Vagina (tissue), 2 donors: Measurements from ENCODE around the gene SYCN. TPM values are rescaled to one million over a fixed set of nuclear protein-coding genes. Genes with fewer than 3 reads are reported as not detected.

ENCODE experiments used
- DNase-seq, 2 donors: peaks; one replicate each; pipeline ENCODE4 v3.0.0-alpha.2; 2017; ENCODE audit errors: extremely low spot score in 2 of 2
- H3K27ac ChIP-seq: fragments of 200-600 bp; sonication (generic); one replicate; pipeline ENCODE4 v1.5.1; 2019
- H3K27me3 ChIP-seq: fragments of 200-600 bp; sonication (generic); one replicate; pipeline ENCODE4 v1.5.1; 2019
- H3K36me3 ChIP-seq, 2 donors: fragments of 200-600 bp; sonication (generic); one replicate each; pipeline ENCODE4 v1.5.1; 2017 to 2019
- H3K4me1 ChIP-seq: fragments of 200-600 bp; sonication (generic); one replicate; pipeline ENCODE4 v1.5.1; 2019
- H3K4me3 ChIP-seq, 2 donors: fragments of 200-600 bp; sonication (generic); 1 replicate in 1 of 2; 2 replicates in 1 of 2; pipeline ENCODE4 v1.5.1; 2016 to 2019
- H3K9me3 ChIP-seq: fragments of 200-600 bp; sonication (generic); one replicate; pipeline ENCODE4 v1.5.1; 2019
- CTCF ChIP-seq, 3 experiments: fragments of 450-650 bp in 2 of 3; fragments of 200-600 bp in 1 of 3; sonication (generic) in 1 of 3; IDR thresholded peaks; one replicate each; pipeline ENCODE4 v1.5.1; 2017 to 2019; ENCODE audit warnings: antibody characterized with exemption in 3 of 3, mild to moderate bottlenecking in 2 of 3, moderate library complexity in 2 of 3
- POLR2A ChIP-seq, 2 donors: fragments of 450-650 bp; IDR thresholded peaks; one replicate each; pipeline ENCODE4 v1.6.1; 2017; ENCODE audit warnings: antibody characterized with exemption in 2 of 2, mild to moderate bottlenecking in 2 of 2, moderate library complexity in 2 of 2
- POLR2AphosphoS5 ChIP-seq, 2 donors: sonication (generic); formaldehyde crosslinking; IDR thresholded peaks; one replicate each; pipeline ENCODE4 v1.9.0; 2017; ENCODE audit warnings: antibody characterized with exemption in 2 of 2, mild to moderate bottlenecking in 2 of 2, low read depth in 1 of 2; ENCODE audit not compliant: insufficient read depth in 1 of 2
- intact Hi-C: fragments of 100-400 bp; cut with DNase I; formaldehyde crosslinking; loops from one replicate; pipeline ENCODE4 v1.15.1; 2023
- total RNA-seq: library from RNA; depleted of rRNA; stranded (reverse); fragments of >200 nt; gene quantifications from one replicate; pipeline ENCODE4 v1.2.3, GENCODE V29; 2016

SYCN gene
- total RNA-seq, 1 donor from 2014 or later = not detected

GRCh38 chr19:39170386-39171231 lies 33.5 kb downstream of the SYCN start:
- H3K4me1 ChIP-seq = peaks cover 26% of the 10 kb centered on the region
- no peak for TF ChIP-seq POLR2A (IDR thresholded peaks at IDR 0.05)
- TF ChIP-seq POLR2AphosphoS5 (IDR thresholded peaks at IDR 0.05; ENCODE audit: insufficient read depth in 1 of 2, low read depth in 1 of 2) = no peak
- TF ChIP-seq CTCF (IDR thresholded peaks at IDR 0.05) = no peak
- peaks cover 0 to 47% of the 10 kb centered on the region in 2 donors for H3K36me3 ChIP-seq
- intact Hi-C loops = no loop called here
- no peaks in the 10 kb centered on the region for H3K27me3 ChIP-seq
- H3K4me3 ChIP-seq = no peak overlapping the region
- H3K9me3 ChIP-seq = no peaks in the 10 kb centered on the region
- no peak for DNase-seq
- H3K27ac ChIP-seq = no peak overlapping the region

- no peak overlapping the region for H3K27ac ChIP-seq
- intact Hi-C loops = no loop called here
- DNase-seq = no peak
These were observed 34.8 kb downstream of the SYCN start for GRCh38 chr19:39169143-39169810.

GRCh38 chr19:39168258-39169142 lies 35.6 kb downstream of the SYCN start:
- TF ChIP-seq POLR2A (IDR thresholded peaks at IDR 0.05) = no peak
- no peak for TF ChIP-seq POLR2AphosphoS5 (IDR thresholded peaks at IDR 0.05; ENCODE audit: insufficient read depth in 1 of 2, low read depth in 1 of 2)
- no peak for TF ChIP-seq CTCF (IDR thresholded peaks at IDR 0.05)
- peaks cover 37% of the 10 kb centered on the region for H3K4me1 ChIP-seq
- H3K27me3 ChIP-seq = no peaks in the 10 kb centered on the region
- peak overlapping the region; percentile 71 for H3K27ac ChIP-seq
- H3K4me3 ChIP-seq = no peak overlapping the region
- DNase-seq = no peak
- intact Hi-C loops = no loop called here
- H3K36me3 ChIP-seq = peaks cover 0 to 28% of the 10 kb centered on the region in 2 donors
- H3K9me3 ChIP-seq = no peaks in the 10 kb centered on the region

More at GRCh38 chr19:39169143-39169810, 34.8 kb downstream of the SYCN start:
- Histone ChIP-seq H3K36me3 (peaks cover 0 to 35% of the 10 kb centered on the region in 2 donors), H3K9me3 (no peaks in the 10 kb centered on the region), H3K4me1 (peaks cover 36% of the 10 kb centered on the region), H3K27me3 (no peaks in the 10 kb centered on the region), H3K4me3 (no peak overlapping the region)
- TF ChIP-seq POLR2AphosphoS5 (IDR thresholded peaks at IDR 0.05; ENCODE audit: insufficient read depth in 1 of 2, low read depth in 1 of 2) = no peak
- no peak for TF ChIP-seq POLR2A (IDR thresholded peaks at IDR 0.05)
- no peak for TF ChIP-seq CTCF (IDR thresholded peaks at IDR 0.05)

- Histone ChIP-seq H3K9me3 (no peaks in the 10 kb centered on the region), H3K4me1 (peaks cover 37% of the 10 kb centered on the region)
These were observed 36.4 kb downstream of the SYCN start for GRCh38 chr19:39167461-39168257.

More at GRCh38 chr19:39167461-39168257, 36.4 kb downstream of the SYCN start:
- intact Hi-C loops = no loop called here
- DNase-seq = no peak
- peak overlapping the region; percentile 5 to 7 for H3K4me3 ChIP-seq
- TF ChIP-seq POLR2AphosphoS5 (IDR thresholded peaks at IDR 0.05; ENCODE audit: insufficient read depth in 1 of 2, low read depth in 1 of 2) (no peak), POLR2A (IDR thresholded peaks at IDR 0.05) (no peak), CTCF (IDR thresholded peaks at IDR 0.05) (no peak)
- peaks cover 0 to 20% of the 10 kb centered on the region in 2 donors for H3K36me3 ChIP-seq
- peak overlapping the region; percentile 71 for H3K27ac ChIP-seq
- H3K27me3 ChIP-seq = no peaks in the 10 kb centered on the region
